OCI-LY1 (cell line): ENCODE results near the gene DIP2A.

Source experiments
- CTCF ChIP-seq: fragments of 200-600 bp; sonication (generic), shearing (Covaris generic); IDR thresholded peaks from 2 replicates; pipeline ENCODE4 v1.5.1; 2017; ENCODE audit warnings: mild to moderate bottlenecking, antibody characterized with exemption, low read length, moderate library complexity, mixed read lengths
- EZH2 ChIP-seq: fragments of 200-600 bp; sonication (generic), shearing (Covaris generic); IDR thresholded peaks from 2 replicates; pipeline ENCODE4 v1.8.0; 2017; ENCODE audit warnings: borderline replicate concordance, mixed run types, mild to moderate bottlenecking, antibody characterized with exemption, low read length, moderate library complexity, mixed read lengths

DNA sequence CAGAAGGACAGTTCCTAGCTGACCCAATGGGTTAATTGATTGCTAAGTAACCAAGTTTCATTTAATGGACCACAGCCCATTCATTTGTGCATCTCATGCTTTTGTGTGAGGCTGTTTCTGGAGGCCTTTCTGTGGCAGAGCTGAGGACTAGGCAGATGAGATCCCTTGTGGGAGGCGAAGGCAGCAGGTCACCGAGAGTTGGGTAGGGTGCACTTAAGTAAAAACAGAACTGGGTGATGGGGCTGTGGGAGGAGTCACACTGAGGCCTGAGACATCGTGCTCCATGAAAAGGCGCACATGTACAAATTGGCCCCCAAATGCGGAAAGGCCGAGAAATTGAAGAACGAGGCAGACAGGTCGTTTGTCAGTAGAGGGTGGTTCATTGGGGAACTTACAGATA is 85.3 kb downstream of the DIP2A start:
- TF ChIP-seq CTCF, result no peak
- TF ChIP-seq EZH2, result no peak
